ENCODE results near the gene CFAP100. TPM values are rescaled to one million over a fixed set of nuclear protein-coding genes. Genes with fewer than 3 reads are reported as not detected.
A peak's percentile ranks its signal among the peaks of the same experiment; 100 is the strongest.

Gene CFAP100
- total RNA-seq, 4 donors from 2014 or later: not detected

- H3K9me3 ChIP-seq: no peaks in the 10 kb centered on the region
- H3K36me3 ChIP-seq: peaks cover 6 to 10% of the 10 kb centered on the region in 2 donors
- WGBS, 2 donors: 71 to 88% methylated on average over 2 to 10 of the region's 10 CpGs
- H3K27me3 ChIP-seq: no peaks in the 10 kb centered on the region
- no peak overlapping the region for H3K27ac ChIP-seq
- H3K4me3 ChIP-seq (replicated peaks in 1 of 3): no peak overlapping the region
- intact Hi-C loops (cut with DNase I): no loop called here
- peaks cover 7 to 12% of the 10 kb centered on the region in 2 donors for H3K4me1 ChIP-seq
- DNase-seq: no peak
- TF ChIP-seq POLR2A (IDR thresholded peaks at IDR 0.05) (no peak), CTCF (IDR thresholded peaks at IDR 0.05) (no peak)
Observed at GRCh38 chr3:126351086-126351770, 43.5 kb upstream of the CFAP100 start.

DNA sequence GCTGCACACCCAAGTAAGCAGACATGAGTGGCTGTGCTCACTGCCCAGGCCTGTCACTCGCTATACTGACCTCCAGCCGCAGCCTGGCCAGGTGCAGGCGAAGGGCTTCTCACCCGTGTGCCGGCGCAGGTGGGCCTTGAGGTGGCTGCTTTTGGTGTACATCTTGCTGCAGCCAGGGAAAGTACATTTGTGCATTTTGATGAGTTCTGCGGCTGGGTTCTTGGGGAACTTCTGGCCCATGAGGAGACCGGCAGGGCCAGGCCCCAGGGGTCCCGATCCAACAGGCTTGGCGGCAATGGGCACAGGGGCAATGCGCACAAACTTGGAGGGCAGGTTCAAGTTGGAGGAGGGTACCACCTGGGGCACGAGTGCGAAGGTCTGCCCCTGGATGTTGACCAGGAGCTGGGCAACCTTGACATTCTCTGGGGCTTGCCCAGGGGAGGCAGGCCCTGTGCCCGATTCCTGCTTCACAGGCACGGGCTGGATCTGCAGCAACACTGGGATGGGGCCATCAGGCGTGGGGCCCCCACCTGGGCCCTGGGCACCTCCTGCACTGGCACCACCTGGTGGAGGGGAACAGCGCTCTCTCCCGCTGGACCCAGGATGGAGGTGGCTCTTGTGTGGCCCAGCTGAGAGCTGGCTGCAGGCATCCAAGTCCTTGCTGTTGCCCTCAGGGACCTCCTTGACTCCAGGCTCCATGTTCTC is 42.8 kb upstream of the CFAP100 start:
- Histone ChIP-seq H3K4me3 (replicated peaks in 1 of 3) (no peak overlapping the region), H3K27me3 (no peaks in the 10 kb centered on the region), H3K9me3 (no peaks in the 10 kb centered on the region), H3K27ac (no peak overlapping the region), H3K4me1 (peaks cover 7 to 15% of the 10 kb centered on the region in 2 donors), H3K36me3 (peaks cover 6 to 10% of the 10 kb centered on the region in 2 donors)
- WGBS, 2 donors: 95 to 97% methylated on average over 9 to 11 of the region's 18 CpGs
- DNase-seq: no peak
- intact Hi-C loops (cut with DNase I): no loop called here
- TF ChIP-seq POLR2A (IDR thresholded peaks at IDR 0.05) (no peak), CTCF (IDR thresholded peaks at IDR 0.05) (no peak)

- H3K9me3 ChIP-seq: no peaks in the 10 kb centered on the region
- DNase-seq: no peak
- no peak overlapping the region for H3K4me3 ChIP-seq (replicated peaks in 1 of 3)
- 91% methylated on average over 13 to 27 of the region's 27 CpGs for WGBS, 2 donors
- H3K27me3 ChIP-seq: no peaks in the 10 kb centered on the region
- no peak overlapping the region for H3K27ac ChIP-seq
- TF ChIP-seq CTCF (IDR thresholded peaks at IDR 0.05) (no peak), POLR2A (IDR thresholded peaks at IDR 0.05) (no peak)
- intact Hi-C loops (cut with DNase I): no loop called here
- peaks cover 6 to 10% of the 10 kb centered on the region in 2 donors for H3K36me3 ChIP-seq
- peaks cover 7 to 17% of the 10 kb centered on the region in 2 donors for H3K4me1 ChIP-seq
Observed at GRCh38 chr3:126352476-126353454, 41.9 kb upstream of the CFAP100 start.

GRCh38 chr3:126353694-126354321 is 40.9 kb upstream of the CFAP100 start:
- 94 to 96% methylated on average over 7 to 8 of the region's 8 CpGs for WGBS, 2 donors
- Histone ChIP-seq H3K4me1 (peaks cover 11 to 24% of the 10 kb centered on the region in 2 donors), H3K9me3 (no peaks in the 10 kb centered on the region), H3K36me3 (peaks cover 6 to 10% of the 10 kb centered on the region in 2 donors), H3K27me3 (no peaks in the 10 kb centered on the region), H3K27ac (peak overlapping the region in 1 of 3 donors; percentile 84), H3K4me3 (replicated peaks in 1 of 3) (no peak overlapping the region)
- TF ChIP-seq CTCF (IDR thresholded peaks at IDR 0.05): no peak
- no peak for TF ChIP-seq POLR2A (IDR thresholded peaks at IDR 0.05)
- intact Hi-C loops (cut with DNase I): no loop called here
- no peak for DNase-seq

Data from thyroid gland (tissue), 4 donors.